Measurements from ENCODE around the gene PRXL2B.

- TF ChIP-seq POLR2A (IDR thresholded peaks at IDR 0.05) (no peak), CTCF (IDR thresholded peaks at IDR 0.05 in 4 of 5, conservative IDR thresholded peaks at IDR 0.05 in 1 of 5) (no peak)
These were observed 38.7 kb downstream of the PRXL2B start for GRCh38 chr1:2625311-2625710.

Data from gastrocnemius medialis (tissue), 4 donors.